ENCODE measurements around the gene COL8A1.

- TF ChIP-seq CTCF (conservative IDR thresholded peaks at IDR 0.05 in 1 of 2, IDR thresholded peaks at IDR 0.05 in 1 of 2; ENCODE audit: extremely low read depth in 1 of 2, insufficient read depth in 1 of 2, low read depth in 1 of 2, low read length in 2 of 2) (no peak), EZH2 (IDR thresholded peaks at IDR 0.05; ENCODE audit: borderline replicate concordance, low read length) (no peak)
These were observed 854 bp upstream of the COL8A1 start for GRCh38 chr3:99637368-99638111.
